Measurements from ENCODE around the gene SPATA2. TPM values are rescaled to one million over a fixed set of nuclear protein-coding genes. Genes with fewer than 3 reads are reported as not detected.

The SPATA2 gene
- total and polyA plus RNA-seq, 2 of the 13 experiments (the other 11 are each of a cell fraction or from before 2014, with no cell fraction given): 3.2 to 8.7 TPM

DNA sequence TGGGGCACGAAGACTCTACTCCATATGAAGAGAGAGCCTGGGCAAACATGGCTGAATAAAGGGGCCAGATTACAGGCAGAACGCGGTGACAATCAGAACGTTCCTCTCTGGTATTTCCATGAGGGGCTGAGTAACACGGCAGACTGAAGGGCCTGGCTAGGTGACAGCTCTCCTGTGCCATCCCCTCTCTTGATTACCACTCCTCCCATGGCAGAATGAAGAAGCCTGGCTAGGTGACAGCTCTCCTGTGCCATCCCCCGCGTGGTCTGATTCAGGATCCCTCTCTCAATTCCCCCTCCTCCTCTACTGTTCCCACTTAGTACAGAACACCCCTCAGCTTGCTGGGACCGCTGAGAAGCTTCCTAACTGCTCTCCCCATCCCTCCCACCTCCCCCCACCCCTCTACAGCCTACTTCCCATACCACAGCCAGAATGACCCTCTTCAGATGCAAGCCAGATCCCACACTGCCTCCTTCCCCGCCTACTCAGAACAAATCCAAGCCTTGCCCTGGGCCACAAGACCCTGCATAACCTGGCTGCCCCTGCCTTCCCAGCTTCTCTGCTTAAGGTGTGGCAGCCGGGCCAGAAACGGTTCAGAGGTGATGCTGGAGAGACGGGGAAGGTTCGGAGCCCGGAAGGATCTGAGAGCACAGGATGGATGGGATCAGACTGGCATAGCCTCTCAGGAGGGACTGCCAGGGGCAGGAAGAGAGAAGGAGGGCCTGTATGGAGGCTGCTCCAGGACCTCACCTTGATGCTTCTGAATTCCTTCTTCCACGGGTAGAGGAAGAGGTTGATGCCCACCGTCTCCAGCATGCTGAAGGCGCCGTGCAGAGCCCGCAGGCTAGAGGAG, 7.7 kb downstream of the SPATA2 start:
- ATAC-seq (no peak), FAIRE-seq (no peak), DNase-seq (ENCODE audit: low spot score) (no peak)
- no peak overlapping the region for H3K9ac ChIP-seq (ENCODE audit: insufficient read depth, low read depth, low read length)
- H3K4me1 ChIP-seq (ENCODE audit: insufficient read depth, low read length): peaks cover 47% of the 10 kb centered on the region
- no peak overlapping the region for H3K4me2 ChIP-seq (ENCODE audit: low read depth, low read length)
- TF ChIP-seq NFKB2 (CRISPR knock-in tag; IDR thresholded peaks at IDR 0.05; ENCODE audit: borderline replicate concordance) (no peak), ZNF652 (CRISPR knock-in tag; IDR thresholded peaks at IDR 0.05; ENCODE audit: borderline replicate concordance, low read depth) (no peak)
- whole genome bisulfite sequencing (ENCODE audit: low lambda C conversion rate): 95% methylated on average over 19 of the region's 19 CpGs
- H3K36me3 ChIP-seq (replicated peaks in 1 of 2; ENCODE audit: control insufficient read depth in 1 of 2, insufficient read depth in 2 of 2, low read length in 2 of 2): peaks cover 40 to 60% of the 10 kb centered on the region in 2 experiments
- H3K9me3 ChIP-seq (ENCODE audit: low read length): no peaks in the 10 kb centered on the region
- in situ Hi-C loops (cut with HindIII; ENCODE audit: extremely low pct_ligation_motif_present, low pct_unique_long_range_greater_than_20kb) (no loop called here), intact Hi-C loops (cut with micrococcal nuclease; ENCODE audit: unreplicated experiment) (no loop called here)
- H3K27ac ChIP-seq (ENCODE audit: extremely low read length, insufficient read depth, low read length): no peak overlapping the region
- ChIA-PET CTCF (ENCODE audit: low intra/inter-chr PET ratio, low total read pairs) (no interaction called here), POLR2A (interaction anchor here (5.0 kb wide), 1 partner anchor 9 kb away, joined by 36 read pairs; the partner anchor contains the start of gene SPATA2)
- H3K27me3 ChIP-seq (ENCODE audit: control insufficient read depth in 1 of 2, insufficient read depth in 2 of 2, low read length in 2 of 2): no peaks in the 10 kb centered on the region
- peaks cover 34% of the 10 kb centered on the region for H3K79me2 ChIP-seq (ENCODE audit: insufficient read depth, low read length)
- no peak overlapping the region for H3K4me3 ChIP-seq (replicated peaks in 1 of 3; ENCODE audit: insufficient read depth in 1 of 3, low read depth in 2 of 3, low read length in 3 of 3)
- H2AFZ ChIP-seq (ENCODE audit: low read length): no peak overlapping the region
- BruUV-seq (replicated peaks): no TSS peak
- H4K20me1 ChIP-seq (ENCODE audit: insufficient read depth, low read length): no peaks in the 10 kb centered on the region

DNA sequence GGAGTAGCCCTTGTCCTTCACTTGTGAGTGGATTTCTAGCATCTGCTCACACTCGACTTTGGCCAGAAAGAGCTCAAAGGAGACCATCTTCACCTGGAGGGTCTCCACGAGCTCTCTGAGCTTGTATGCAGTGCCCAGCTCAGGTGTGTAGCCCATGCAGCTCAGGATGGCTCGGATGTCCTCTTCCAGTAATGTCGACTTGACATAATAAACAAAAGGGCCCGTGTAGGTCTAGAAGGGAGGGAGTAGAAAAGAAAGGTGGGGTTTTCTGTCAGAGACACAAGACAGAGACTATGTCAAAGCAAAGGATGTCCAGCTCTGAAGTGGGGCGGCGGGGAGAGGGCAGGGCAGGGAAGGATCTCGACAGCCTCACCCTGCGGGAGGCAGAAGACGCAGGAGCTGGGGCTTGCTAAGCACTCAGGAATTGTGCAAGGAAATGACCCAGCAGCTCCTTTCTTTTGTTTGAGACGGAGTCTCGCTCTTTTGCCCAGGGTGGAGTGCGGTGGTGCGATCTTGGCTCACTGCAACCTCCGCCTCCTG, 8.6 kb downstream of the SPATA2 start:
- POLR2A ChIA-PET: interaction anchor here (5.0 kb wide), 1 partner anchor 10 kb away, joined by 36 read pairs; the partner anchor contains the start of gene SPATA2
- intact Hi-C loops (cut with micrococcal nuclease; ENCODE audit: unreplicated experiment): no loop called here
- H3K36me3 ChIP-seq (replicated peaks in 1 of 2; ENCODE audit: control insufficient read depth in 1 of 2, insufficient read depth in 2 of 2, low read length in 2 of 2): peaks cover 40 to 60% of the 10 kb centered on the region in 2 experiments
- no peak overlapping the region for H3K4me2 ChIP-seq (ENCODE audit: low read depth, low read length)
- H3K4me3 ChIP-seq (replicated peaks in 1 of 3; ENCODE audit: insufficient read depth in 1 of 3, low read depth in 2 of 3, low read length in 3 of 3): no peak overlapping the region
- DNase-seq (ENCODE audit: low spot score) (no peak), FAIRE-seq (no peak), ATAC-seq (no peak)
- H3K27me3 ChIP-seq (ENCODE audit: control insufficient read depth in 1 of 2, insufficient read depth in 2 of 2, low read length in 2 of 2): no peaks in the 10 kb centered on the region
- no peak overlapping the region for H2AFZ ChIP-seq (ENCODE audit: low read length)
- no peaks in the 10 kb centered on the region for H3K9me3 ChIP-seq (ENCODE audit: low read length)
- peaks cover 25% of the 10 kb centered on the region for H3K79me2 ChIP-seq (ENCODE audit: insufficient read depth, low read length)
- no TSS peak for BruUV-seq (replicated peaks)
- in situ Hi-C loops (cut with HindIII; ENCODE audit: extremely low pct_ligation_motif_present, low pct_unique_long_range_greater_than_20kb): no loop called here
- TF ChIP-seq HNRNPK (IDR thresholded peaks at IDR 0.05; ENCODE audit: low read depth, low read length, poor library complexity, severe bottlenecking) (no peak), MAFF (IDR thresholded peaks at IDR 0.05; ENCODE audit: low read depth, low read length) (peak; percentile 75), MAFK (conservative IDR thresholded peaks at IDR 0.05 in 1 of 2, IDR thresholded peaks at IDR 0.05 in 1 of 2; ENCODE audit: low read length in 2 of 2) (peak; percentile 81 to 85)
- no peak overlapping the region for H3K27ac ChIP-seq (ENCODE audit: extremely low read length, insufficient read depth, low read length)
- H3K4me1 ChIP-seq (ENCODE audit: insufficient read depth, low read length): peaks cover 41% of the 10 kb centered on the region
- no peaks in the 10 kb centered on the region for H4K20me1 ChIP-seq (ENCODE audit: insufficient read depth, low read length)
- WGBS (ENCODE audit: low lambda C conversion rate): 96% methylated on average over 15 of the region's 15 CpGs
- no peak overlapping the region for H3K9ac ChIP-seq (ENCODE audit: insufficient read depth, low read depth, low read length)
- CTCF ChIA-PET (ENCODE audit: low intra/inter-chr PET ratio, low total read pairs): no interaction called here

All from HepG2 (cell line).